ENCODE results near the gene PHLPP1.
"Not testable (repeated sequence)": the region's sequence is repeated elsewhere in the genome, so short reads cannot be mapped to it uniquely, and the experiment has no call there.

PHLPP1 gene

DNA sequence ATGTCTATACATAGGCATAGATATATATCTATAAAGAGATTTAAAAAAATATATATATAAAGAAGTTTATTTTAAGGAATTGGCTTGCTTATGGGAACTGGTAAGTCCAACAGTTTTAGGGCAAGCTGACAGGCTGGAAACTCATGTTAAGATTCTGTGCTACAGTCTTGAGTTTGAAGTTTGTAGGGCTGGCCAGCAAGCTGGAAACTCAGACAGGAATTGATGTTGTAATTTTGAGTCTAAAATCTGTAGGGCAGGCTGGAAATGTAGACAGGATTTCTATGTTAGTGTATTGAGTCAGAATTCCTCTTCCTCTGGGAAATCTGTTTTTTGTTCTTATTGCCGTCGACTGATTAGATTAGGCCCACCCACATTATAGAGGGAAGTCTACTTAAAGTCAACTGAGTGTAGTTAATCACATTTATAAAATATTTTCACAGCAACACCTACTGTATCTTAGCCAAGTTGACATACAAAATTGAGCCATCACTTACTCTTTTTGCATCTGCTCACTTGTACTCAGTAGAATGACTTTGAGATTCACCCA, 60.8 kb downstream of the PHLPP1 start:
- no peak for DNase-seq (ENCODE audit: low read depth)

DNA sequence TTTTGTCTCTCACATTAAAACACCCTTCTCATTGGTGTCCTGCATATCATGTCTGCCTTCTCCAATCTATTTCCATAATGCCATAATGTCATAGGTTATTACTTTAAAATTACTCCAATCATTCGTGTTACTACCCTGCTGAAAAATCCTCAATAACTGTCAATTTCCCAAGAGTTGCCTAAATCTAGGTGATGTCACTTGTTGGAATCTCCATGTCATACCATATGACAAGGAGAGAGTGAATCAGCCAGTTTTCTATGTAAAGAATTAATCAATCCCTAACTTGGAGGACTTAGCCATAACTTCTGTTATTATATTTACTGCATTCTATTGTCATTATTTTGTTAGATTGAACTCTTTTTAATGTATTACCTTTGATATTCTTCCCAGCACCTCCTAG, 62.5 kb downstream of the PHLPP1 start:
- no peak for DNase-seq (ENCODE audit: low read depth)

DNA sequence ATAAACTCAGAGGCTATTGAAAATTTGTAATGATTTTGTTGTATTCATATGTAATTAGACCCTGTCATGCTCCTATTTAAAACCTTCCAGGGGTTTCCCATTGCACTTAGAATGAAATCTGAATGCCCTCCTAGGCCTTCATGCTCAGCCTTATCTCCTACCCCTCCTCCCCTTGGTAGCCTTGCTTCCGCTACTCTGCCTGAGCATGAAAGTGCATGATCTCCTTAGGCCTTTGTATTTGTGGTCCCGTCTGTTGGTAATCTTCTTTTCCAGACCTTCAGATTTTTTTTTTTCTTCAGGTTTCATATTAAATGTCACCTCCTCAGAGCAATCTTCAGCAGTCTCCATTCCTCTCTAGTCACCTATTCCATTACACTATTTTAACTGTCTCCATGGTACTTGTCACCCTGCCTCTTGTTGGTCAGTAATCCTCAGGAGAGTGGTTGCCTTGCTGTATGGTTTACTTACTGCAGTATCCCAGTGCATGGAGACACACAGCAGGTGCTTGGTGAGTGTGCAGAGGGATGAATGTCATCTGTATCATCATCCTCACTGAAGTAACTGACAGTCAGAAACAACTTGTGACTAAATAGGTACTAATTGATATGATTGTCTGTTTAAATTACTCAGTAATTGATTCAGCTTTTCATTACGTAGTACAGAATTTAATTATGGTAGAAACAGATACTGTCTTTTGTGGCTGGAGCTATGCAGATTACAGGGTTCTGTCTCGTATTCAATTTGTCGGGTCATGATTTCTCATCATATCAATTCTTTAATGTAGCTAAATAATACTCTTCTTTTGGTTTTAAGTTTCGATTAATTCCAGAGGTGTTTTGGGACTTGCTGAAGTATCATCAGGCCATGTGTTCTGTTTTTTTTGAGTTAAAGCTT, 63.9 kb downstream of the PHLPP1 start:
- DNase-seq (ENCODE audit: low read depth), result no peak

DNA sequence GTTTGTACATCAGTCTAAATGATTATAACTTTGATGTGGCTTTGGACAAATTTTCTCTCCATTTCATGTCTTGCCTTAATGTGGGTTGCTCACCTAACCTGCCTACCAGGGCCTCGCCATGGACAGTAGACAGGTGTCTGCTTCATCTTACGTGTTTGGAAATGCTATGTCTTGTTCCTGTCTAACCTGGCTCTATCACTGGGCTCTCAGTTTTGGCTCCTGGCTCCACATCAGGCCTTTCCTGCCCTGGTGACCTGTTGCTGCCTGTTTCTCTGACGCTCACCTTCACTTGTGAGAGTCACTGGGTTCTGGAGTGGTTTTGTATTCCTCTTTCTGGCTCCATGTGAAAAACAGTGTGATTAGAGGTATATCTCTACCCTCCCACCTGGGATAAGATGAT, 65.9 kb downstream of the PHLPP1 start:
- DNase-seq (ENCODE audit: low read depth), result no peak

DNA sequence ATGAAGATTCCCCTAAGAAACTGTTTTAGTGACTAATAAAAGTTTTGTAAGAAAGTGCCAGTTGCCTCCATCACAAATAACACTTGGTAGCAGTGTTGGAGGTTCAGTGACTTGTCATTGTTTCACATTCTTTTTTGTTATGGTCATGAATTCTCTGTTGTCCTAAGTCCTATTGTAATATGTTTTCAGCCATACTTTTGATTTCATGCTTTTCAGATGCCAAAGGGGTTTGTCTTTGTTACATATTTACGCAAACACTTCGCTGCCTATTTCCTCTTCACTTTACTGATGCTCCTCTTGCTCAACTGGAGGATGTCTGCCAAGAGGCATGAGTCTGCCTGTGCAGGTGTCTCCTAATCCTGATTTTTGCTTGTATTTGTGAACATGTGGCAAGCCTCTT, 66.6 kb downstream of the PHLPP1 start:
- peak; percentile 93 for DNase-seq (ENCODE audit: low read depth)

DNA sequence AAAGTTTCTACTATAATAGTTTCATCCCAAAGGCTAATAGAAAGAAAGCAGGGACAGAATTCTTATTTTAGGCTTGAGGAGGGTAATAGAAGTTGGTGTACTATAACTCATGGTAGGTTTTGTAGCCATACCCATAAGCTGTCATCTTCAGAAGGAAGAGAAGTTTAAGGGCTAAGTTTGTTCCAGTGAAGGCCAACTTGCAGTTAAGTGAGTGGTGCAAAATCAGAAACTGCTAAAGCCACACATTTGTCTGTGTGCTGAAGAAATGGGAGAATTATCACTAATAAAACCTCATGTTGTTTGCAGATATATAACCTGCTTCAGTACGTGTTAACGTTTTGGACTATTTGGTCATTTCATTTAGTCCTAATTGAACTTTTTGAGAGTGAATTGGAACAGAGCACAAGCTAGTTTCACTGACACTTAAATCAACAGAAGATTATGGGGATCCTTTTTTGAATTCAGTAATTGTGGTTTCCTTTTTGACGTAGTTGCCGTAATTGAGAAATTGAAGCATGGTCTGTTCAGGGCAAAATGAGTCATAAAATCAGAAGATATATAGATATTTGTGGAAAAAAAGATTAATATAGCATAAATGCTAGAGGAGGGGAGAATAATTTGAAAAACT, 69.1 kb downstream of the PHLPP1 start:
- DNase-seq (ENCODE audit: low read depth), result no peak

DNA sequence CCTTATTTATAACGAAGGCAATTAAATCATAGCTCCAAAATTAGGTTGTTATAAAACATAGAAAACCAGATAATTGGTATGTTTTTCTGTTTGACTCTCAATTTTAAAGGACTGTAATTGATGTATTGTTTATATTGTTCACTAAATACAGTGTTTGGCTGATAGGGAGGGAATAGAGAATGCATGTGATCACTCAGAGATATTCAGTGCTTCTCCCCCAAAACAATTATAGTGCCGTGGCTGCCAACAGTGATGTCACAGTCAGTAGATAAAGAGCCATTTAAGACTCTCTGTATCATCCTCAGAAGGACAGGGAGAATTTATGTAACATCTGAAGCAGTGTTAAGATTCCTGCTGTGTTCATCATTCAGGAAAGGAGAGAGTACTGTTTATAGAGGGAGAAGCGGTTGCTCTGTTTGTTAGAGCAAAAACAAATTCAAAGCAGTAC, 69.6 kb downstream of the PHLPP1 start:
- no peak for DNase-seq (ENCODE audit: low read depth)

DNA sequence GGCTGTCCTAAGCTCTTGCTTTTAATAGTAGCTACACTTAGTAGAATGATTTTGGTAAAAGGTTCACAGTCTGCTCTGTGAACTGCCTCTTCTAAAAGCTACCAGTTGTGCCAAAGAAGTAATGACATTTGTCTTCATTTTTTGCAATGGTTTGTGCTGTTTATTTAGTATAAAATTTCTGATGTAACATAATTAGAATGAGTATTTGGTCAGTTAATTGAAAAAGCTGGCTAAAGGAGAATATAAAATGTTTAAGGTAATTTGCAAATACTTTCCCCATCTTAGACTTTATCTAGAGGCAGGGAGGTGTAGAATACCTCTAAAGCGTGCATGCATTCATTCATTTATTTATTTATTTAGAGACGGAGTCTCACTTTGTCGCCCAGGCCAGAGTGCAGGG, 71.3 kb downstream of the PHLPP1 start:
- no peak for DNase-seq (ENCODE audit: low read depth)

DNA sequence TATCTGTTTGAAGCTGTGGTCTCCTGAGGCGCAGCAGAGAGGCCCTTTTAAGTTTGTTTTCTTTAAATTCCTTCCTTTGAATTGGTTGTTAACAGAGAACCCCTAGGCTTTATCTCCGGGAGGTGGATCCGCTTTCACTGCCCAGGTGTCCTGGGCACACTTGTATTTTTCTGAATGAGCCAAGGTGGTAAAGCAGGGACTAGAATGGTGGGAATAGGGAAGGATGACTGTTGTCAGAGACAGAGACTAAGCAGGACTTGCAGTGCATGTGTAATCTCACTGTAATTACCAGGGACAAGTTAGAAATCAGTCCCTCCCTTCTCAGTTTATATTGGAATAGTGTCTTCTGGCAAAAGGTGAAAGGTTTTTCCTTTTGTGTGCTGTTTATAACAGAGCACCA, 72.8 kb downstream of the PHLPP1 start:
- DNase-seq (ENCODE audit: low read depth), result no peak

DNA sequence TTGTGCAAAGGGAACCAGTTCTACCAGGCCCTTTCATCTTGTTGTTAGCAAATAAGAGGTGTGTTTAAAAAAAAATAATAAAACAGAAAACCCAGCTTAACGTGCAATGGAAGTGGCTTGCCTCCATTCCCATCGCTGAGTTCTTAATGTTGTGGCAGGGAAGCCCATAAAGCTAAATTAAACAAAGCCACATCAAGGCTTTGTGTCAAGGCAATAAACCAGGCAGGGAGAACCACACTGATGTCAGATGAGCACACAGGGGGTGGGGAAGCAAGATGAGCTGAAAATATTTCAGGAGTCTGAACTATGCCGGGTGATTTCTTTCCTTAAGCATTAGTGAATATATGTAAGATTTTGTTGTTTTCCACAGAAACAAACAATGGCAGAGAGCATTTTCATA, 73.5 kb downstream of the PHLPP1 start:
- no peak for DNase-seq (ENCODE audit: low read depth)

DNA sequence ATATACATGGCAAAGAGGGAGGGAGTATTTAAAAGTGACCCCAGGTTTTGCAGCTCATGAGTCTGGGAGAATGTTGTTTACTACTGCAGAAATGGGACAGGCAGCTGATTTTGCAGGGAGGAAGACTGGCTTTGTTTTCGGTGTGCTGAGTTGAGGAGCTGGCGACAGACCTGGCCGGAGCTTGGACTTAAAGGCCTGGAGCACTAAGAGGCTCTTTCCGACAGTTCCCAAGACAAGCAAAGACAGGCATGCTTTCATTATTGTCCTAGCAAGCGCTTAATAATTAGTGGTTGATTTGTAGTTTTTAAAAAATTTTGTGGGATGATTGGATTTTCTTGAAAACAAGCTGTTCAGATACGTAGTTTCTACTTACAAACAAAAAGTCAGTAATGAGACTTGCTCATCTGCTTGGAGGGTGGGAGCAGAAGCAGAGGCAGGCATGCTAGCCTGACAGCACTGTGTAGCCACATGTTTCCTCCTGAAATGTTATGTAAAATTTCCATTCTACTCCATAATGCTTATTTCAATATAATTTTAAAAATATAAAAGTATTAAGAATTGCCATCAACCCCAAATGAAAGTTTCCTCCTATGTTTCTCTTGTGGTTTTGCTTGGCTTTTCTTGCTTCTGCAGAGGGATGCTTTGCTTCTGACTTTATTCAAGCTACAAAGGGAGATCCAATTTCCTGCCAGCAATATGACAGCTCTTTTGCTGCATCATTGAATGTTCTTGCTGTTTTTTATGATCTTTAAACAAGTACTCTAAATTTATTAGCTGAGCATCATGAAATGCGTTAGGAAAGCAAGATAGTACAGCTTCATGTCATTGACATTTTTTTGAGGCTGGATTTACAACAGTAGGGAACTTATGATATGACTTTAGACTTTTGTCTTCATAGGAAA, 75.8 kb downstream of the PHLPP1 start:
- DNase-seq (ENCODE audit: low read depth), result peak; percentile 42

DNA sequence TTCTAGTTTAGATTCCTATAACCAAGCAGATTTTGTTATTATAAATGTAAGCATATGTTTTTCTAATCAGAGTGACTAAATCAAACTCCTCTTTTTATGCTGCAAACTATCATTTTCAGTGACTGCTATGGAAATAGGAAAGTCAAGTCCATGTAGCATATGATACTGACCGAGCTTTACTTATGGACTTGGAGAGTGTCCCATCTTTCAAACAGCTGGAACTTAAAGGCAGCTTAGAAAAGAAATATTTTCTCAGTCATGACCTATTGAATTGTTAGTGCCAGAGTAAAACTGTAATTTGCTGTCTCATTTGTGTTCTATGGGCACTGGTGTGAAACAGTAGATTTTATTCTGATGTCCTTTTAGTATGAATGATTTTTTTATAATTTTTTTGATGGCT, 76.7 kb downstream of the PHLPP1 start:
- DNase-seq (ENCODE audit: low read depth), result no peak

DNA sequence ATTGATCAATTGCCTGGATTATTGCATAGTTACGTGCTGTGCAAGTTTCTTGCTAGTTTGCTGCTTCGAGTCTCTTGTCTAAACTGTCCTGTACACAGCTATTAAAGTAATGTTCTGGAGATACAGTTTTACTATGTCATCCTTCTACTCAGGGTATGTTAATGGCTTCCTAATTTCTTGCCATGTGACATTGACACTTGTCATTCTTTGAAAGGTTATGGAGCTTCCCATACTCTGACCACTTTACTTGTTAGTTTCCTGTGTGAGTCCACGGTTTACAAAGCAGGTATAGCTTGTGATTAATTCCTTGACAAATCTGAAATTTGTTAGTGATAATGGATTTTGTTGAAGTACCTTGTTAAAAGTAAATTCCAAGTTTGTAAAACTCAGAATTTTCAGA, 80.5 kb downstream of the PHLPP1 start:
- DNase-seq (ENCODE audit: low read depth), result no peak

DNA sequence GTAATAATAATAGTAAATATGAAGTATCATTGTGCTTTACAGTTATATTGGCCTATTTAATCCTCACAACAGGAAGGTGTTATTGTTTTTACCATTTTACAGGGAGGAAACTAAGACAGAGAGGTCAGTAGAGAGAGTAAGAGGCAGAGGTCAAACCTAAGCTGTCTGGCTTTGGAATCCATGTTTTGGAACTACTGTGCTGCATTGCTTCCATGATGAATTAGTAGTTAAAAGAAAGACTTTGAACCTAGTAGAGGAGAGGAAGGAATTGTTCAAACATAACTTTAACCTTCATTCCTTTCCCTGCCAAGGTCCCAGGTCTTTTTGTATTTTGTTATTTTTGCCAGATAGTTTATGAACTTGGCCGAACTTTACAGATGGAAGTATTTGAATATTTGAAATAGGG, 80.9 kb downstream of the PHLPP1 start:
- DNase-seq (ENCODE audit: low read depth), result no peak

DNA sequence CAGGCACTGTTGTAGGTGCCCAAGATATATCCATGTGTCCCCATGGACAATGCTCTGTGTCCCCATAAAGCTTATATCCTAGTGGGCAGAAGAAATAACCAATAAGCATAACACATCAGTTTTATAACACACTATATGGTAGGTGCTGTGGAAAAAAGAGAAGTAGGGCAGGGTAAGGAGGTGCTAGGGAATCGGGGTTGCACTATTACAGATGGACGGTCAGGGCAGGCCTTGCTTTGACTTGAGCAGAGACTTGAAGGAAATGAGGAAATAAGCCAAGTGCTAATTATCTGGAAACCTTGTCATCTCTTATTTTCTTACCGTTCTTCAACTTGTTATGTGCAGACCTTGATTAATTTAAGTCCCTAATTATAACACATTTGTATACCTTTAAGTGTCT, 82.0 kb downstream of the PHLPP1 start:
- DNase-seq (ENCODE audit: low read depth), result no peak

DNA sequence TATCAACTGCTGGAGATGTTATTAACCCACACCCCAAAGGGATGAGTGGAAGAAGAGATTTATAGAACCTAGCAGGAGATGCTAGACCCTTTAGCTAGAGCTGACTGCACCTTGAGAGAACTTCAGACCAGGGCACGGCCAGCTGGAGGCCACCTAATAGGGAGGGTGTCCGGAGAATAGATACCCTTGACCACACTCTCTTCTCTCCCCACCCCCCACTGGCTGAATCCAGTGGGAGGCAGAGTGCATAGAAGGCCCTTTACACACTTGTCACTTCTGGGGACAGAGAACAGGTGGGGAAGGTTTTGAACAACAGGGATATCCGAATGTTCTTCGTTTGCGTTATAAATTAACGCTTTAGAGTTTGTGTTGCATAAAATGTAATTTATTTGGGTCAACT, 84.6 kb downstream of the PHLPP1 start:
- DNase-seq (ENCODE audit: low read depth), result no peak

DNA sequence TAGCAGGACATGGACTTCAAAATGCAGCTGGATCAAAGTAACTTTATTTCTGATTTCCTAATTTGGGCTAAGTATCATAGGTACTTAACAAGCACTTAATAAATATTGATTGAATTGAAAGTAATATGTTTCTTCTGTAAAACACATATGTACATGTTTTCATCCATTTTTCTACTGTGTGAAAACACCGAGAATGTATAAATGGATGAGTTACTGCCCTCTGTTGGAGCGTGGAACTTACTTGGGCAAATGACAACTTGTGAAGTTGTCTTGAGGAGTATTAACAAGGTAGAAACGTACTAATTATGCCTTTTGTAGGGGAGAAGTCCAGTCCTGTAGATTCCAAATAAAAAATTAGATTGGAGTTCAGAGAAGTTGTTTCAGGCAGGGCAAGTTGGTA, 87.2 kb downstream of the PHLPP1 start:
- DNase-seq (ENCODE audit: low read depth), result no peak

DNA sequence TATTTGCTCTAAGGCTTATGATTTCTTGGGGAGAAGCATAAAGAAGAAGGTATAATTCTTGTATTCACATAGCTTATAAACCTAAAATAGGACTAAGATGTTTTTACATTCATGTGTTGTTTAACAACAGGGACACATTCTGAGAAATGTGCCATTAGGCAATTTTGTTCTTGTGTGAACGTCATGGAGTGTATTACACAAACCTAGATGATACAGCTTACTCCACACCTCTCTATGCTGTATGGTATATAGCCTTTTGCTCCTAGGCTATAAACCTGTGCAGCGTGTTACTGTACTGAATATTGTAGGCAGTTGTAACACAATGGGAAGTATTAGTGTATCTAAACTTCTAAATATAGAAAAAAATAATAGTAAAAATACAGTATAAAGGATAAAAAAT, 92.1 kb downstream of the PHLPP1 start:
- no peak for DNase-seq (ENCODE audit: low read depth)

DNA sequence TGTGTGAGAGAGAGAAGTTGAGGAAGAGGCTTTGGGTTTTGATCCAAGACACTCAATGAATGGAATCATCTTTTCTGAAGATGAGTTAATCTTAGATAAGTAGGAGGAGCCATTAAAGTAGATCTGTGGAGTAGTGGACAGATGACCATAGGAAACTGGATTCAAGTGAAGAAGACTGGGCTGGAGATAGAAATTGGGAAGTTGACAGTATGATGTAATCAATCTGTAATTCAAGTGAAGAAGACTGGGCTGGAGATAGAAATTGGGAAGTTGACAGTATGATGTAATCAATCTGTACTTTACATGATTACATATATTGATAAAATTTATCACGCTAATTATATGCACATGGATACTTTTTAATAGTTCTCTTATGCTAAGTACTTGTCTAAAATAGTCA, 92.8 kb downstream of the PHLPP1 start:
- no peak for DNase-seq (ENCODE audit: low read depth)

DNA sequence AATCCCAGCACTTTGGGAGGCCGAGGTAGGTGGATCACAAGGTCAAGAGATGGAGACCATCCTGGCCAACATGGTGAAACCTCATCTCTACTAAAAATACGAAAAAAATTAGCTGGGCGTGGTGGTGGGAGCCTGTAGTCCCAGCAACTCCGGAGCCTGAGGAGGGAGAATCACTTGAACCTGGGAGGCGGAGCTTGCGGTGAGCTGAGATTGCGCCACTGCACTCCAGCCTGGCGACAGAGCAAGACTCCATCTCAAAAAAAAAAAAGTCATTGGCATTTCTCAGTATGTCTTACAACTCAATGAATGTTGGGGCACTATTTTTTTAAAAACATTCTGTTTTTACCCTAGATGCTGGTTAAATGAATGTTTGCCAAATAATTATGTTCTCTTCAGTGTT, 94.1 kb downstream of the PHLPP1 start:
- not testable (repeated sequence) for DNase-seq (ENCODE audit: low read depth)

DNA sequence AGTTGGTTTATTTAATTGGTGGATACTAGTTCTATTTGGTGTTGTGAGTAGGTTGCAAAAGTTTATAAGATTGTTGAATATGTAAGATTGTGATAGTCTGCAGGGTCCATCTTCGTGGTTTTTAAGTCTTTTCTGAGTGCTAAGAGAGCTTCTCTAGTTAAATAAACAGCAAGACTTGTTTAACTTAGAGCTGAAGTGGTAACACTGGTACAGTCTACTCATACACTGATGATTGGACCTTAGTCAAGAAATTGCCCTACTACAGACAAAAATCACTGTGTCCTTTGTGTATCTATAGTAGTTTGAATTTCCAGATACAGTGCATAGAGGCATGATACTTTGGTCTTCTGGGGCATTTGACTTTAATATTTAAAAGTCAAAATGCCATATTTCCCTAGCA, 94.6 kb downstream of the PHLPP1 start:
- no peak for DNase-seq (ENCODE audit: low read depth)

DNA sequence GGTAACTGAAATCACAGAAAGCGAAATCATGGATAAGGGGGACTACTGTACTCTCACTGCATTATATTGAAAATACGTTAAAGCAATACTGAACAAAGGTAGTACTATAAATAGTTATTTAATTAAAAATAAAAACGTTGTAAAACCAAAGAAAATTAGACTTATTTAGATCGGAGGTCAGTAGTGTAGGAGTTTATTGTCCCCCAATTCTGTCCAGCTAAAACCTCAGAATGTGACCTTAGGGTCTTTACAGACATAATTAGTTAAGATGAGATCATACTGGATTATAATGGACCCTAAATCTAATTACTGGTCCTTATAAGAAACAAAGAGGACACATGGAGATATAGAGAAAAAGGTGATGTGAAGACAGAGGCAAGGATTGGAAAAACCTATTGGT, 95.3 kb downstream of the PHLPP1 start:
- no peak for DNase-seq (ENCODE audit: low read depth)

Measured in GM04504 (cell line).